HCT116 (cell line): Measurements from ENCODE around the gene LYSET. TPM values are rescaled to one million over a fixed set of nuclear protein-coding genes. Genes with fewer than 3 reads are reported as not detected.

ENCODE experiments used
- ATAC-seq: fragments of 200-7000 bp; cut with Tn5 transposase; 2 replicates; pipeline ENCODE4 v1.9.1; 2020; ENCODE audit warnings: mild to moderate bottlenecking, moderate library complexity
- BruUV-seq: library from RNA; stranded (reverse); fragments of 400-500 nt; replicated peaks from 2 replicates; lab custom pipeline; 2021; lab: Mats Ljungman, UMichigan
- CTCF ChIA-PET: fragments of 300-600 bp; sonication (Branson Sonifier 250); formaldehyde crosslinking; loops from one replicate; lab custom pipeline; 2021; ENCODE audit warnings: antibody characterized with exemption; lab: Charles Lee
- POLR2A ChIA-PET: fragments of 300-600, 350-600 bp; sonication (Branson Sonifier 250); formaldehyde crosslinking; loops from one replicate; lab custom pipeline; 2021; ENCODE audit warnings: antibody characterized with exemption; lab: Charles Lee
- RAD21 ChIA-PET, 2 experiments: fragments of 300-600 bp; sonication (Branson Sonifier 250); formaldehyde crosslinking; loops; one replicate each; lab custom pipeline; 2023; ENCODE audit warnings: low total read pairs in 2 of 2; ENCODE audit not compliant: uncharacterized antibody in 2 of 2, unreplicated experiment in 2 of 2, low non-redundant PET in 1 of 2; lab: Charles Lee
- DNase-seq: peaks from one replicate; pipeline ENCODE4 v3.0.0-alpha.2; 2010; ENCODE audit warnings: low read depth, low spot score
- H2AFZ ChIP-seq: fragments of 200-600 bp; shearing (Covaris generic), sonication (generic); 2 replicates; pipeline ENCODE4 v1.6.1; 2017; ENCODE audit warnings: low read depth, mixed run types, mixed read lengths, antibody characterized with exemption, low read length; ENCODE audit not compliant: poor library complexity, severe bottlenecking
- H3K27ac ChIP-seq: 2 replicates; pipeline ENCODE4 v1.5.1; 2012; ENCODE audit warnings: low read depth, low read length
- H3K27me3 ChIP-seq: fragments of 200-600 bp; sonication (generic); 2 replicates; pipeline ENCODE4 v1.6.1; 2016; ENCODE audit warnings: mixed run types, low read length, mixed read lengths; ENCODE audit not compliant: insufficient read depth
- H3K36me3 ChIP-seq, 2 experiments: fragments of 200-500 bp in 1 of 2; fragments of 200-600 bp in 1 of 2; sonication (Bioruptor generic) in 1 of 2; sonication (generic) in 1 of 2; 2 replicates each; pipeline versions ENCODE4 v1.5.1 to v1.6.1; 2014 to 2016; ENCODE audit warnings: low read length in 2 of 2, inconsistent platforms in 1 of 2, mixed read lengths in 1 of 2, mixed run types in 1 of 2; ENCODE audit not compliant: insufficient read depth in 2 of 2, control insufficient read depth in 1 of 2
- H3K4me1 ChIP-seq, 2 experiments: fragments of 200-600 bp in 1 of 2; sonication (generic) in 1 of 2; 2 replicates each; pipeline versions ENCODE4 v1.5.1 to v1.6.1; 2012 to 2017; ENCODE audit warnings: low read length in 2 of 2, inconsistent platforms in 1 of 2, mild to moderate bottlenecking in 1 of 2, mixed read lengths in 1 of 2, mixed run types in 1 of 2, moderate library complexity in 1 of 2; ENCODE audit not compliant: insufficient read depth in 2 of 2, control insufficient read depth in 1 of 2
- H3K4me2 ChIP-seq: fragments of 200-600 bp; sonication (generic); 2 replicates; pipeline ENCODE4 v1.6.1; 2017; ENCODE audit warnings: mixed run types, low read length, mixed read lengths
- H3K4me3 ChIP-seq, 2 experiments: fragments of 200-600 bp in 1 of 2; sonication (generic) in 1 of 2; replicated peaks in 1 of 2; 2 replicates each; pipeline ENCODE4 v1.5.1; 2011 to 2016; ENCODE audit warnings: low read length in 2 of 2, control low read depth in 1 of 2, low read depth in 1 of 2, mild to moderate bottlenecking in 1 of 2, mixed read lengths in 1 of 2, mixed run types in 1 of 2
- H3K79me2 ChIP-seq: fragments of 200-600 bp; sonication (generic); 2 replicates; pipeline ENCODE4 v1.6.1; 2017; ENCODE audit warnings: mild to moderate bottlenecking, mixed run types, low read length, moderate library complexity, mixed read lengths; ENCODE audit not compliant: insufficient read depth
- H3K9ac ChIP-seq: fragments of 200-600 bp; sonication (generic); 2 replicates; pipeline ENCODE4 v1.6.1; 2016; ENCODE audit warnings: low read length, mixed read lengths
- H3K9me2 ChIP-seq: fragments of 200-600 bp; sonication (generic), shearing (Covaris generic); 2 replicates; pipeline ENCODE4 v1.6.1; 2017; ENCODE audit warnings: mixed run types, mild to moderate bottlenecking, moderate library complexity; ENCODE audit not compliant: insufficient read depth
- H3K9me3 ChIP-seq, 2 experiments: fragments of 200-500 bp in 1 of 2; fragments of 200-600 bp in 1 of 2; sonication (Bioruptor generic) in 1 of 2; sonication (generic) in 1 of 2; 2 replicates each; pipeline ENCODE4 v1.6.1; 2014 to 2017; ENCODE audit warnings: low read length in 2 of 2, mixed read lengths in 2 of 2, inconsistent platforms in 1 of 2, low read depth in 1 of 2, mild to moderate bottlenecking in 1 of 2, mixed run types in 1 of 2, moderate library complexity in 1 of 2; ENCODE audit not compliant: control insufficient read depth in 1 of 2, insufficient read depth in 1 of 2
- H4K20me1 ChIP-seq: fragments of 200-600 bp; sonication (generic), shearing (Covaris generic); 2 replicates; pipeline ENCODE4 v1.6.1; 2017; ENCODE audit warnings: mixed run types, mild to moderate bottlenecking, moderate library complexity; ENCODE audit not compliant: insufficient read depth
- CBX3 ChIP-seq: IDR thresholded peaks from 2 replicates; pipeline ENCODE4 v1.6.1; 2012; ENCODE audit warnings: low read depth
- ELF1 ChIP-seq: IDR thresholded peaks from 2 replicates; pipeline ENCODE4 v1.6.1; 2012; ENCODE audit warnings: low read depth, borderline replicate concordance
- RAD21 ChIP-seq: IDR thresholded peaks from 2 replicates; pipeline ENCODE4 v1.6.1; 2012; ENCODE audit warnings: low read depth, mild to moderate bottlenecking
- intact Hi-C: fragments of 100-400 bp; cut with micrococcal nuclease; formaldehyde crosslinking; loops from 2 replicates; pipeline ENCODE4 v1.10.0; 2022
- total RNA-seq: library from RNA; stranded (reverse); gene quantifications from one replicate; pipeline ENCODE4 v1.2.1, GENCODE V29; 2021; ENCODE audit not compliant: unreplicated experiment
- TF ChIP-seq, protein P1 (sequence below): IDR thresholded peaks from 2 replicates; pipeline ENCODE4 v1.6.1; 2012
- TF ChIP-seq, protein P2 (sequence below), 3 experiments: fragments of 200-600 bp in 1 of 3; sonication (generic) in 1 of 3; IDR thresholded peaks in 2 of 3; conservative IDR thresholded peaks in 1 of 3; 2 replicates each; pipeline ENCODE4 v1.5.1; 2012 to 2017; ENCODE audit warnings: low read depth in 2 of 3, low read length in 2 of 3, antibody characterized with exemption in 1 of 3, borderline replicate concordance in 1 of 3, control low read depth in 1 of 3, mild to moderate bottlenecking in 1 of 3, mixed read lengths in 1 of 3, mixed run types in 1 of 3, moderate library complexity in 1 of 3; ENCODE audit not compliant: insufficient read depth in 1 of 3
- TF ChIP-seq, protein P3 (sequence below): IDR thresholded peaks from 2 replicates; pipeline ENCODE4 v1.6.1; 2011; ENCODE audit warnings: mild to moderate bottlenecking, low read length, moderate library complexity; ENCODE audit not compliant: insufficient replicate concordance; ENCODE audit errors: extremely low read depth
- TF ChIP-seq, protein P4 (sequence below): IDR thresholded peaks from 2 replicates; pipeline ENCODE4 v1.6.1; 2012; ENCODE audit warnings: low read depth

LYSET gene
- total RNA-seq, 1 experiment from 2014 or later = 19.5 TPM

DNA sequence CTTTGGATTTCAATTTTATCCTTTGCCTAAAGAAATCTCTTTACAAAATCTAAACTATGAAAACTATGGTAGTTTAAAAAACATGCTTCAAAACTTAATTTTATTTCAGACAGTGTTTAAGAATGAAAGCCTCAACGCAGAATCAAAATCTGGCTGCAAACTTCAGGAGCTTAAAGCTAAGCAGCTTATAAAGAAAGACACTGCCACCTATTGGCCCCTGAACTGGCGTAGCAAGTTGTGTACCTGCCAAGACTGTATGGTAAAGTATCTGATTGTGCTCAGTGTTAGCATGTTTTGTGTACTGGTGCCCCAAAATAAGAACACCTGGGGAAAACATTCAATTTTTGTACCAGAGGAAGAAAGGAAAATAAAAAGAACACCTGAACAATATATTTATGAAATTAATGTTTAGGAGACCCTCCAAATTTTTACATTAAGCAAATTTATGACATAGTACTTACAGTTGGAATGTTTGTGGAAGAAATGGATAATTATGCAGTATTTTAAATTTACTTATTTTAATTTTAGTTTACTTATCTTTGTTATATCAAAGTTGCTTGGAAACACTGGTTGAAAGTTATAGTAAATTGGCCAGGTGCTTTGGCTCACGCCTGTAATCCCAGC lies 34.1 kb downstream of the LYSET start:
- no peak overlapping the region for H3K27ac ChIP-seq
- TF ChIP-seq, protein P1, sequence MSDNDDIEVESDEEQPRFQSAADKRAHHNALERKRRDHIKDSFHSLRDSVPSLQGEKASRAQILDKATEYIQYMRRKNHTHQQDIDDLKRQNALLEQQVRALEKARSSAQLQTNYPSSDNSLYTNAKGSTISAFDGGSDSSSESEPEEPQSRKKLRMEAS = no peak
- TF ChIP-seq, protein P2, sequence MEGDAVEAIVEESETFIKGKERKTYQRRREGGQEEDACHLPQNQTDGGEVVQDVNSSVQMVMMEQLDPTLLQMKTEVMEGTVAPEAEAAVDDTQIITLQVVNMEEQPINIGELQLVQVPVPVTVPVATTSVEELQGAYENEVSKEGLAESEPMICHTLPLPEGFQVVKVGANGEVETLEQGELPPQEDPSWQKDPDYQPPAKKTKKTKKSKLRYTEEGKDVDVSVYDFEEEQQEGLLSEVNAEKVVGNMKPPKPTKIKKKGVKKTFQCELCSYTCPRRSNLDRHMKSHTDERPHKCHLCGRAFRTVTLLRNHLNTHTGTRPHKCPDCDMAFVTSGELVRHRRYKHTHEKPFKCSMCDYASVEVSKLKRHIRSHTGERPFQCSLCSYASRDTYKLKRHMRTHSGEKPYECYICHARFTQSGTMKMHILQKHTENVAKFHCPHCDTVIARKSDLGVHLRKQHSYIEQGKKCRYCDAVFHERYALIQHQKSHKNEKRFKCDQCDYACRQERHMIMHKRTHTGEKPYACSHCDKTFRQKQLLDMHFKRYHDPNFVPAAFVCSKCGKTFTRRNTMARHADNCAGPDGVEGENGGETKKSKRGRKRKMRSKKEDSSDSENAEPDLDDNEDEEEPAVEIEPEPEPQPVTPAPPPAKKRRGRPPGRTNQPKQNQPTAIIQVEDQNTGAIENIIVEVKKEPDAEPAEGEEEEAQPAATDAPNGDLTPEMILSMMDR (IDR thresholded peaks at IDR 0.05 in 2 of 3, conservative IDR thresholded peaks at IDR 0.05 in 1 of 3; ENCODE audit: borderline replicate concordance in 1 of 3, insufficient read depth in 1 of 3, low read depth in 2 of 3, low read length in 2 of 3) = peak; percentile 66 to 79 (median 74)
- TF ChIP-seq RAD21 = peak; percentile 77
- TF ChIP-seq, all 23 proteins: peak for 2
- CTCF ChIA-PET = interaction anchor here (0.6 to 1.3 kb wide), 16 partner anchors 12 to 408 kb away, joined by 3 to 27 read pairs (median 4); partner anchors contain the start of genes GON7 and UBR7
- BruUV-seq = no TSS peak
- ATAC-seq (peak; percentile 88), DNase-seq (peak; percentile 51)
- Histone ChIP-seq H4K20me1 (no peaks in the 10 kb centered on the region), H3K9me3 (no peaks in the 10 kb centered on the region), H3K9me2 (no peaks in the 10 kb centered on the region), H3K4me1 (no peaks in the 10 kb centered on the region), H3K4me2 (no peak overlapping the region), H2AFZ (no peak overlapping the region), H3K79me2 (no peaks in the 10 kb centered on the region), H3K36me3 (peaks cover 16 to 34% of the 10 kb centered on the region in 2 experiments), H3K9ac (no peak overlapping the region), H3K27me3 (no peaks in the 10 kb centered on the region), H3K4me3 (no peak overlapping the region)
- RAD21 ChIA-PET = interaction anchor here in 1 of 2 experiments (0.6 kb wide), 1 partner anchor 273 kb away, joined by 3 read pairs; no protein-coding TSS in a partner anchor
- intact Hi-C loops = loop anchor here (1.0 to 2.0 kb wide), 2 partner anchors 267 to 338 kb away; no protein-coding TSS in a partner anchor
- POLR2A ChIA-PET = interaction anchor here (0.7 kb wide), 1 partner anchor 106 kb away, joined by 3 read pairs; no protein-coding TSS in a partner anchor

DNA sequence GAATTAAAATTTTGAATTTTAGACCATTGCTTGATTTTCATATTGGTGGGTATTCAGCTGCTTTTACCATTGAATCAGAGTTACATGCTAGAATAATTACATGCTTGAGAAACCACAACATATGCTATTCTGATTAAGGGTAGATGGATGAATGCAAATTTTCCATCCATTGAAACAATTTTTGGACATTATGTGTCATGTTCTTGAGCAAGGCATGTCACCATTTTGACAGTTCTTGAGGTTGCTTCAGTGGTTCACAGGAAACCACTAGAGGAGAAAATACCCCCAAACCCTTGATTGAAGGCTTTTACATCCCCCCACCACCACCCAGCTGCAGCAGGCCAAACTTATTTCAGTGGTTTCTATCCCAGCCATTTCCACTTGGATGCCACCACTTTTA lies 35.4 kb downstream of the LYSET start:
- H3K4me2 ChIP-seq = no peak overlapping the region
- no peaks in the 10 kb centered on the region for H3K4me1 ChIP-seq
- no peak overlapping the region for H3K27ac ChIP-seq
- no peaks in the 10 kb centered on the region for H3K9me3 ChIP-seq
- intact Hi-C loops = no loop called here
- DNase-seq = no peak
- POLR2A ChIA-PET = no interaction called here
- TF ChIP-seq ELF1 = no peak
- TF ChIP-seq, protein P3, sequence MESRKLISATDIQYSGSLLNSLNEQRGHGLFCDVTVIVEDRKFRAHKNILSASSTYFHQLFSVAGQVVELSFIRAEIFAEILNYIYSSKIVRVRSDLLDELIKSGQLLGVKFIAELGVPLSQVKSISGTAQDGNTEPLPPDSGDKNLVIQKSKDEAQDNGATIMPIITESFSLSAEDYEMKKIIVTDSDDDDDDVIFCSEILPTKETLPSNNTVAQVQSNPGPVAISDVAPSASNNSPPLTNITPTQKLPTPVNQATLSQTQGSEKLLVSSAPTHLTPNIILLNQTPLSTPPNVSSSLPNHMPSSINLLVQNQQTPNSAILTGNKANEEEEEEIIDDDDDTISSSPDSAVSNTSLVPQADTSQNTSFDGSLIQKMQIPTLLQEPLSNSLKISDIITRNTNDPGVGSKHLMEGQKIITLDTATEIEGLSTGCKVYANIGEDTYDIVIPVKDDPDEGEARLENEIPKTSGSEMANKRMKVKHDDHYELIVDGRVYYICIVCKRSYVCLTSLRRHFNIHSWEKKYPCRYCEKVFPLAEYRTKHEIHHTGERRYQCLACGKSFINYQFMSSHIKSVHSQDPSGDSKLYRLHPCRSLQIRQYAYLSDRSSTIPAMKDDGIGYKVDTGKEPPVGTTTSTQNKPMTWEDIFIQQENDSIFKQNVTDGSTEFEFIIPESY = no peak
- TF ChIP-seq, protein P4, sequence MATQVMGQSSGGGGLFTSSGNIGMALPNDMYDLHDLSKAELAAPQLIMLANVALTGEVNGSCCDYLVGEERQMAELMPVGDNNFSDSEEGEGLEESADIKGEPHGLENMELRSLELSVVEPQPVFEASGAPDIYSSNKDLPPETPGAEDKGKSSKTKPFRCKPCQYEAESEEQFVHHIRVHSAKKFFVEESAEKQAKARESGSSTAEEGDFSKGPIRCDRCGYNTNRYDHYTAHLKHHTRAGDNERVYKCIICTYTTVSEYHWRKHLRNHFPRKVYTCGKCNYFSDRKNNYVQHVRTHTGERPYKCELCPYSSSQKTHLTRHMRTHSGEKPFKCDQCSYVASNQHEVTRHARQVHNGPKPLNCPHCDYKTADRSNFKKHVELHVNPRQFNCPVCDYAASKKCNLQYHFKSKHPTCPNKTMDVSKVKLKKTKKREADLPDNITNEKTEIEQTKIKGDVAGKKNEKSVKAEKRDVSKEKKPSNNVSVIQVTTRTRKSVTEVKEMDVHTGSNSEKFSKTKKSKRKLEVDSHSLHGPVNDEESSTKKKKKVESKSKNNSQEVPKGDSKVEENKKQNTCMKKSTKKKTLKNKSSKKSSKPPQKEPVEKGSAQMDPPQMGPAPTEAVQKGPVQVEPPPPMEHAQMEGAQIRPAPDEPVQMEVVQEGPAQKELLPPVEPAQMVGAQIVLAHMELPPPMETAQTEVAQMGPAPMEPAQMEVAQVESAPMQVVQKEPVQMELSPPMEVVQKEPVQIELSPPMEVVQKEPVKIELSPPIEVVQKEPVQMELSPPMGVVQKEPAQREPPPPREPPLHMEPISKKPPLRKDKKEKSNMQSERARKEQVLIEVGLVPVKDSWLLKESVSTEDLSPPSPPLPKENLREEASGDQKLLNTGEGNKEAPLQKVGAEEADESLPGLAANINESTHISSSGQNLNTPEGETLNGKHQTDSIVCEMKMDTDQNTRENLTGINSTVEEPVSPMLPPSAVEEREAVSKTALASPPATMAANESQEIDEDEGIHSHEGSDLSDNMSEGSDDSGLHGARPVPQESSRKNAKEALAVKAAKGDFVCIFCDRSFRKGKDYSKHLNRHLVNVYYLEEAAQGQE = no peak
- no peak for TF ChIP-seq CBX3
- no peak for TF ChIP-seq RAD21
- H3K9me2 ChIP-seq = no peaks in the 10 kb centered on the region
- H2AFZ ChIP-seq = no peak overlapping the region
- no peaks in the 10 kb centered on the region for H4K20me1 ChIP-seq
- H3K9ac ChIP-seq = no peak overlapping the region
- no peaks in the 10 kb centered on the region for H3K27me3 ChIP-seq
- no peaks in the 10 kb centered on the region for H3K79me2 ChIP-seq
- ATAC-seq = no peak
- H3K36me3 ChIP-seq = peaks cover 11 to 26% of the 10 kb centered on the region in 2 experiments
- BruUV-seq = no TSS peak
- RAD21 ChIA-PET = no interaction called here
- CTCF ChIA-PET = interaction anchor here (0.7 kb wide), 1 partner anchor 948 kb away, joined by 3 read pairs; no protein-coding TSS in a partner anchor
- no peak overlapping the region for H3K4me3 ChIP-seq
